H1 (cell line): ENCODE data around the gene HK1.

ENCODE experiments used
- BRCA1 ChIP-seq: IDR thresholded peaks from 2 replicates; pipeline ENCODE4 v1.6.1; 2012; ENCODE audit warnings: low read depth, low read length, improper control_type of control experiment
- CTCF ChIP-seq, 3 experiments: IDR thresholded peaks; 1 replicate in 2 of 3; 2 replicates in 1 of 3; pipeline versions ENCODE4 v1.5.1 to v1.6.1; 2011; ENCODE audit warnings: low read length in 3 of 3, mild to moderate bottlenecking in 3 of 3, inconsistent platforms in 2 of 3, low read depth in 1 of 3, moderate library complexity in 1 of 3; ENCODE audit not compliant: insufficient read depth in 1 of 3; ENCODE audit errors: control extremely low read depth in 1 of 3
- JUND ChIP-seq: IDR thresholded peaks from 2 replicates; pipeline ENCODE4 v1.6.1; 2011; ENCODE audit warnings: mild to moderate bottlenecking, improper control_type of control experiment, low read length
- POLR2A ChIP-seq, 2 experiments: IDR thresholded peaks; 1 replicate in 1 of 2; 2 replicates in 1 of 2; pipeline ENCODE4 v1.6.1; 2011; ENCODE audit warnings: low read depth in 2 of 2, low read length in 2 of 2, mild to moderate bottlenecking in 2 of 2; ENCODE audit errors: control extremely low read depth in 1 of 2
- RBBP5 ChIP-seq: IDR thresholded peaks from 2 replicates; pipeline ENCODE4 v1.7.1; 2012; ENCODE audit warnings: low read depth, mild to moderate bottlenecking, inconsistent platforms, low read length, moderate library complexity, borderline replicate concordance
- SP2 ChIP-seq: IDR thresholded peaks from 2 replicates; pipeline ENCODE4 v1.6.1; 2012; ENCODE audit warnings: mild to moderate bottlenecking, low read length, inconsistent platforms
- TEAD4 ChIP-seq: IDR thresholded peaks from 2 replicates; pipeline ENCODE4 v1.6.1; 2012; ENCODE audit warnings: low read depth, low read length, inconsistent platforms, mixed read lengths
- YY1 ChIP-seq: IDR thresholded peaks from 2 replicates; pipeline ENCODE4 v1.6.1; 2011; ENCODE audit warnings: low read depth, mild to moderate bottlenecking, low read length
- TF ChIP-seq, protein P1 (sequence below): IDR thresholded peaks from 2 replicates; pipeline ENCODE4 v1.6.1; 2012; ENCODE audit warnings: low read length, inconsistent platforms

- no peak for TF ChIP-seq SP2
- TF ChIP-seq, protein P1, sequence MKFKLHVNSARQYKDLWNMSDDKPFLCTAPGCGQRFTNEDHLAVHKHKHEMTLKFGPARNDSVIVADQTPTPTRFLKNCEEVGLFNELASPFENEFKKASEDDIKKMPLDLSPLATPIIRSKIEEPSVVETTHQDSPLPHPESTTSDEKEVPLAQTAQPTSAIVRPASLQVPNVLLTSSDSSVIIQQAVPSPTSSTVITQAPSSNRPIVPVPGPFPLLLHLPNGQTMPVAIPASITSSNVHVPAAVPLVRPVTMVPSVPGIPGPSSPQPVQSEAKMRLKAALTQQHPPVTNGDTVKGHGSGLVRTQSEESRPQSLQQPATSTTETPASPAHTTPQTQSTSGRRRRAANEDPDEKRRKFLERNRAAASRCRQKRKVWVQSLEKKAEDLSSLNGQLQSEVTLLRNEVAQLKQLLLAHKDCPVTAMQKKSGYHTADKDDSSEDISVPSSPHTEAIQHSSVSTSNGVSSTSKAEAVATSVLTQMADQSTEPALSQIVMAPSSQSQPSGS: no peak
- TF ChIP-seq POLR2A (IDR thresholded peaks at IDR 0.05; ENCODE audit: control extremely low read depth in 1 of 2, low read depth in 2 of 2, low read length in 2 of 2): no peak
- no peak for TF ChIP-seq CTCF (IDR thresholded peaks at IDR 0.05; ENCODE audit: control extremely low read depth in 1 of 3, insufficient read depth in 1 of 3, low read depth in 1 of 3, low read length in 3 of 3)
- no peak for TF ChIP-seq JUND
- TF ChIP-seq TEAD4: no peak
- no peak for TF ChIP-seq YY1
- TF ChIP-seq BRCA1: no peak
- no peak for TF ChIP-seq RBBP5
Measured at GRCh38 chr10:69361303-69361614, 83.0 kb downstream of the HK1 start.
